Stimulated activated CD4-positive, alpha-beta T cell treated with anti-CD3 and anti-CD28 coated beads, Interleukin-2, amount 100 ng/mL, for 24 hours (primary cell): ENCODE measurements around the gene P2RY4.
"Not testable (repeated sequence)": the region's sequence is repeated elsewhere in the genome, so short reads cannot be mapped to it uniquely, and the experiment has no call there.

Experiments
- DNase-seq, 2 donors: peaks; one replicate each; pipeline ENCODE4 v3.0.0-alpha.2; 2020

P2RY4 gene

GRCh38 chrX:70260104-70260503, at the start of gene P2RY4:
P2RY4 (minus strand) TSS chrX:70260204; CDS start chrX:70259624, 580 bp downstream.
- no peak for DNase-seq

- no peak for DNase-seq
These were observed 41.7 kb upstream of the P2RY4 start for GRCh38 chrX:70301716-70302115.

GRCh38 chrX:70293621-70294020, 33.6 kb upstream of the P2RY4 start:
- no peak for DNase-seq

- no peak for DNase-seq
These were observed 32.8 kb upstream of the P2RY4 start for GRCh38 chrX:70292788-70293187.

GRCh38 chrX:70289793-70290770, 30.1 kb upstream of the P2RY4 start, which contains the start of the genes KIF4A and PDZD11:
KIF4A (plus strand) TSS chrX:70290104; CDS start chrX:70290459, 355 bp downstream.
PDZD11 (minus strand) TSS chrX:70289927; CDS start chrX:70289341, 586 bp downstream.
- DNase-seq, result peak; percentile 77 to 81

- no peak for DNase-seq
These were observed 29.3 kb upstream of the P2RY4 start for GRCh38 chrX:70289168-70289792.

GRCh38 chrX:70281951-70282350, 21.9 kb upstream of the P2RY4 start, which contains the start of gene RAB41:
RAB41 (plus strand) TSS chrX:70282172; CDS start chrX:70282218, 46 bp downstream.
- no peak for DNase-seq

- DNase-seq, result no peak
These were observed 20.6 kb upstream of the P2RY4 start for GRCh38 chrX:70280573-70280972.

GRCh38 chrX:70279081-70279480, 19.1 kb upstream of the P2RY4 start:
- no peak for DNase-seq

GRCh38 chrX:70274029-70274428, 14.0 kb upstream of the P2RY4 start:
- not testable (repeated sequence) for DNase-seq

GRCh38 chrX:70268034-70268433, 8.0 kb upstream of the P2RY4 start, which contains the start of gene ARR3:
ARR3 (plus strand) TSS chrX:70268334; CDS start chrX:70269386, 1,052 bp downstream.
- DNase-seq, result no peak

- DNase-seq, result no peak
These were observed 4.8 kb upstream of the P2RY4 start for GRCh38 chrX:70264784-70265183.

GRCh38 chrX:70262952-70263567, 3.1 kb upstream of the P2RY4 start:
- peak; percentile 17 to 49 for DNase-seq

- DNase-seq, result no peak
These were observed 2.3 kb downstream of the P2RY4 start for GRCh38 chrX:70257423-70258288.

- DNase-seq, result no peak
These were observed 4.6 kb downstream of the P2RY4 start for GRCh38 chrX:70255452-70255851.

- DNase-seq, result no peak
These were observed 5.1 kb downstream of the P2RY4 start for GRCh38 chrX:70254909-70255308.

- DNase-seq, result no peak
These were observed 6.0 kb downstream of the P2RY4 start for GRCh38 chrX:70254063-70254400.

- DNase-seq, result no peak
These were observed 6.5 kb downstream of the P2RY4 start for GRCh38 chrX:70253377-70254062.

GRCh38 chrX:70252491-70252890, 7.5 kb downstream of the P2RY4 start:
- no peak for DNase-seq

GRCh38 chrX:70247252-70247651, 12.8 kb downstream of the P2RY4 start:
- no peak for DNase-seq

- no peak for DNase-seq
These were observed 15.1 kb downstream of the P2RY4 start for GRCh38 chrX:70244881-70245280.

GRCh38 chrX:70243601-70244000, 16.4 kb downstream of the P2RY4 start:
- DNase-seq, result not testable (repeated sequence)
